GM21381 (cell line): ENCODE results near the gene OTUD7B.
"Not testable (repeated sequence)": the region's sequence is repeated elsewhere in the genome, so short reads cannot be mapped to it uniquely, and the experiment has no call there.

Experiments
- ATAC-seq: cut with Tn5 transposase; IDR thresholded peaks from one replicate; pipeline ENCODE4 v1.9.1; 2021; ENCODE audit warnings: mild to moderate bottlenecking, moderate library complexity; ENCODE audit not compliant: unreplicated experiment

Gene OTUD7B

GRCh38 chr1:149957548-149957947 is 53.0 kb downstream of the OTUD7B start:
- ATAC-seq, result not testable (repeated sequence)

- no peak for ATAC-seq
Observed at GRCh38 chr1:149949911-149950310, 60.6 kb downstream of the OTUD7B start.

- ATAC-seq, result no peak
Observed at GRCh38 chr1:149945206-149945605, 65.3 kb downstream of the OTUD7B start.

GRCh38 chr1:149942885-149943284 is 67.6 kb downstream of the OTUD7B start:
- no peak for ATAC-seq

GRCh38 chr1:149942207-149942606 is 68.3 kb downstream of the OTUD7B start:
- ATAC-seq, result no peak

GRCh38 chr1:149940427-149940826 is 70.1 kb downstream of the OTUD7B start:
- ATAC-seq, result no peak

GRCh38 chr1:149938668-149939003 is 71.9 kb downstream of the OTUD7B start:
- not testable (repeated sequence) for ATAC-seq

GRCh38 chr1:149937759-149938158 is 72.8 kb downstream of the OTUD7B start:
- no peak for ATAC-seq

GRCh38 chr1:149936992-149937705 is 73.4 kb downstream of the OTUD7B start:
- ATAC-seq, result no peak

- no peak for ATAC-seq
Observed at GRCh38 chr1:149936170-149936991, 74.1 kb downstream of the OTUD7B start, which contains the start of gene MTMR11. Gene MTMR11 (minus strand): TSS chr1:149936879. CDS start chr1:149936647, 232 bp downstream.

GRCh38 chr1:149934356-149934755 is 76.2 kb downstream of the OTUD7B start:
- no peak for ATAC-seq

GRCh38 chr1:149933208-149933607 is 77.3 kb downstream of the OTUD7B start:
- no peak for ATAC-seq

- no peak for ATAC-seq
Observed at GRCh38 chr1:149932474-149932873, 78.1 kb downstream of the OTUD7B start.

GRCh38 chr1:149931212-149931790 is 79.2 kb downstream of the OTUD7B start:
- ATAC-seq, result no peak

GRCh38 chr1:149929856-149930255 is 80.7 kb downstream of the OTUD7B start:
- ATAC-seq, result no peak

GRCh38 chr1:149928401-149928724 is 82.2 kb downstream of the OTUD7B start:
- ATAC-seq, result no peak

GRCh38 chr1:149927563-149928400 is 82.7 kb downstream of the OTUD7B start, which contains the start of gene SF3B4:
Gene SF3B4 (minus strand): TSS chr1:149927803. CDS start chr1:149927759, 44 bp downstream.
- peak; percentile 93 for ATAC-seq

GRCh38 chr1:149927056-149927562 is 83.4 kb downstream of the OTUD7B start:
- ATAC-seq, result no peak

GRCh38 chr1:149926296-149926695 is 84.2 kb downstream of the OTUD7B start:
- ATAC-seq, result no peak

- ATAC-seq, result no peak
Observed at GRCh38 chr1:149925751-149926150, 84.8 kb downstream of the OTUD7B start.

- no peak for ATAC-seq
Observed at GRCh38 chr1:149925345-149925744, 85.2 kb downstream of the OTUD7B start.
